DND-41 (cell line): ENCODE measurements around the gene LARP1.
"Not testable (repeated sequence)": the region's sequence is repeated elsewhere in the genome, so short reads cannot be mapped to it uniquely, and the experiment has no call there.

Experiments
- ATAC-seq: fragments of 200-7000 bp; cut with Tn5 transposase; 3 replicates; pipeline ENCODE4 v1.9.1; 2021; ENCODE audit warnings: low read depth; ENCODE audit not compliant: insufficient read depth
- DNase-seq: peaks from one replicate; pipeline ENCODE4 v3.0.0-alpha.2; 2020
- H2AFZ ChIP-seq: 2 replicates; pipeline ENCODE4 v1.6.0; 2012; ENCODE audit warnings: low read depth, low read length
- H3K27ac ChIP-seq: 2 replicates; pipeline ENCODE4 v1.5.1; 2012; ENCODE audit warnings: low read length, inconsistent platforms
- H3K27me3 ChIP-seq: fragments of 200-600 bp; sonication (generic); 2 replicates; pipeline ENCODE4 v1.6.0; 2012; ENCODE audit warnings: low read length, mild to moderate bottlenecking, inconsistent platforms; ENCODE audit not compliant: insufficient read depth, poor library complexity
- H3K36me3 ChIP-seq: 2 replicates; pipeline ENCODE4 v1.5.1; 2012; ENCODE audit warnings: low read length, inconsistent platforms; ENCODE audit not compliant: insufficient read depth
- H3K4me1 ChIP-seq: 2 replicates; pipeline ENCODE4 v1.5.1; 2012; ENCODE audit warnings: mild to moderate bottlenecking, low read length; ENCODE audit not compliant: insufficient read depth
- H3K4me2 ChIP-seq: 2 replicates; pipeline ENCODE4 v1.6.0; 2012; ENCODE audit warnings: mild to moderate bottlenecking, moderate library complexity, low read length, inconsistent platforms; ENCODE audit not compliant: insufficient read depth
- H3K4me3 ChIP-seq, 2 experiments: fragments of 200-600 bp in 1 of 2; shearing (Covaris generic) in 1 of 2; 2 replicates each; pipeline ENCODE4 v1.5.1; 2012 to 2016; ENCODE audit warnings: inconsistent platforms in 2 of 2, low read length in 2 of 2, mild to moderate bottlenecking in 2 of 2, low read depth in 1 of 2, moderate library complexity in 1 of 2
- H3K79me2 ChIP-seq: 2 replicates; pipeline ENCODE4 v1.6.0; 2012; ENCODE audit warnings: low read length, inconsistent platforms; ENCODE audit not compliant: insufficient read depth
- H3K9ac ChIP-seq: 2 replicates; pipeline ENCODE4 v1.6.0; 2012; ENCODE audit warnings: low read depth, mild to moderate bottlenecking, inconsistent platforms, low read length, moderate library complexity
- H3K9me3 ChIP-seq: 2 replicates; pipeline ENCODE4 v1.5.1; 2012; ENCODE audit warnings: low read length, moderate library complexity, mild to moderate bottlenecking, inconsistent platforms; ENCODE audit not compliant: insufficient read depth, severe bottlenecking
- H4K20me1 ChIP-seq: 2 replicates; pipeline ENCODE4 v1.6.0; 2012; ENCODE audit warnings: low read length; ENCODE audit not compliant: insufficient read depth
- EZH2 ChIP-seq: IDR thresholded peaks from 3 replicates; pipeline ENCODE4 v1.6.1; 2012; ENCODE audit warnings: borderline replicate concordance, low read depth, mild to moderate bottlenecking, moderate library complexity, low read length, inconsistent platforms; ENCODE audit not compliant: severe bottlenecking
- TF ChIP-seq, protein P1 (sequence below): IDR thresholded peaks from 2 replicates; pipeline ENCODE4 v1.5.1; 2012; ENCODE audit warnings: borderline replicate concordance, low read length, moderate library complexity, mild to moderate bottlenecking; ENCODE audit not compliant: poor library complexity, severe bottlenecking; ENCODE audit errors: extremely low read depth

Gene LARP1

DNA sequence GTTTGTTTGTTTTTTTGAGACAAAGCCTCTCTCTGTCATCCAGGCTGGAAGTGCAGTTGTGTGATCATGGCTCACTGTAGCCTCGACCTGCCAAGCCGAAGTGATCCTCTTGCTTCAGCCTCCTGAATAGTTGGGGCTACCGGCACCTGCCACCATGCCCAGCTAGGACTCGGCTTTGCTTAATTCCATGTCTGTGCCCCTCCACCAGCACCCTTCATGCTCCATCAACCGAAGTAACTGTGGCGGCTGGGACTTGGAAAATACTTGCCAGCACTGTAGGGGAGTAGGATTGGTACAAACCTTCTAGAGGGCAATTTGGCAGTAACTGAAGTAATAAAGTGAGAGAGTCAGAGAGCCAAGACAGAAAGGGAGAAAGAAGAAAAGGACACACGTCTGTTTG, 76.3 kb downstream of the LARP1 start:
- Histone ChIP-seq H2AFZ (no peak overlapping the region), H3K79me2 (no peaks in the 10 kb centered on the region), H3K9ac (no peak overlapping the region), H3K9me3 (no peaks in the 10 kb centered on the region), H3K4me2 (no peak overlapping the region), H3K27me3 (no peaks in the 10 kb centered on the region), H3K4me3 (no peak overlapping the region), H3K36me3 (peaks cover 24% of the 10 kb centered on the region), H3K4me1 (no peaks in the 10 kb centered on the region), H4K20me1 (peaks cover 2% of the 10 kb centered on the region; the same call in 1 of the 2 replicates), H3K27ac (no peak overlapping the region)
- DNase-seq (no peak), ATAC-seq (no peak)
- TF ChIP-seq, protein P1, sequence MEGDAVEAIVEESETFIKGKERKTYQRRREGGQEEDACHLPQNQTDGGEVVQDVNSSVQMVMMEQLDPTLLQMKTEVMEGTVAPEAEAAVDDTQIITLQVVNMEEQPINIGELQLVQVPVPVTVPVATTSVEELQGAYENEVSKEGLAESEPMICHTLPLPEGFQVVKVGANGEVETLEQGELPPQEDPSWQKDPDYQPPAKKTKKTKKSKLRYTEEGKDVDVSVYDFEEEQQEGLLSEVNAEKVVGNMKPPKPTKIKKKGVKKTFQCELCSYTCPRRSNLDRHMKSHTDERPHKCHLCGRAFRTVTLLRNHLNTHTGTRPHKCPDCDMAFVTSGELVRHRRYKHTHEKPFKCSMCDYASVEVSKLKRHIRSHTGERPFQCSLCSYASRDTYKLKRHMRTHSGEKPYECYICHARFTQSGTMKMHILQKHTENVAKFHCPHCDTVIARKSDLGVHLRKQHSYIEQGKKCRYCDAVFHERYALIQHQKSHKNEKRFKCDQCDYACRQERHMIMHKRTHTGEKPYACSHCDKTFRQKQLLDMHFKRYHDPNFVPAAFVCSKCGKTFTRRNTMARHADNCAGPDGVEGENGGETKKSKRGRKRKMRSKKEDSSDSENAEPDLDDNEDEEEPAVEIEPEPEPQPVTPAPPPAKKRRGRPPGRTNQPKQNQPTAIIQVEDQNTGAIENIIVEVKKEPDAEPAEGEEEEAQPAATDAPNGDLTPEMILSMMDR, result no peak
- no peak for TF ChIP-seq EZH2

GRCh38 chr5:154832804-154833203, 77.6 kb downstream of the LARP1 start:
- not testable (repeated sequence) for H3K4me2 ChIP-seq, H4K20me1 ChIP-seq, H3K4me1 ChIP-seq, H3K9ac ChIP-seq, H3K4me3 ChIP-seq, H2AFZ ChIP-seq, H3K79me2 ChIP-seq, H3K27me3 ChIP-seq, ATAC-seq, H3K9me3 ChIP-seq, H3K27ac ChIP-seq, DNase-seq
- peaks cover 24% of the 10 kb centered on the region for H3K36me3 ChIP-seq

DNA sequence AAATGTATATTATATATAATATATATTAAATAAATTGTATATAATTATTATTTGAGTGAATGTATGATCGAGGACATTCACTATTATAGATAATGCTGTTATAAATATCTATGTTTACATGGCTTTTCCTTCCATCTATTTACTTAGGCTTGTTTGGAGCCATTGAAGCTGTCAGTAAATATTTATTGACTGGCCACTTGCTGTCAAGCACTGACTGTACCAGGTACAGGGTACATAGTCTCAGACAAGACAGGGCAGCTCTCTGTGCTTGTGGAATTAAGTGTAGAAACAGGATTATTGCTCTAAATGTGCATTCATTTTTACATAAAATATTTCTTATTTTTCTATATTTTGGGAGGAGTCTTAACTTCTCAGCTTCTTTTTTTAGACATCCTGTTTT, 78.9 kb downstream of the LARP1 start:
- no peak overlapping the region for H3K4me3 ChIP-seq
- H3K27ac ChIP-seq, result no peak overlapping the region
- ATAC-seq, result no peak
- TF ChIP-seq, protein P1, result no peak
- no peak for TF ChIP-seq EZH2
- no peaks in the 10 kb centered on the region for H3K4me1 ChIP-seq
- no peak overlapping the region for H2AFZ ChIP-seq
- H3K9ac ChIP-seq, result no peak overlapping the region
- H3K9me3 ChIP-seq, result no peaks in the 10 kb centered on the region
- H3K79me2 ChIP-seq, result no peaks in the 10 kb centered on the region
- DNase-seq, result no peak
- no peak overlapping the region for H3K4me2 ChIP-seq
- peaks cover 24% of the 10 kb centered on the region for H3K36me3 ChIP-seq
- no peaks in the 10 kb centered on the region for H3K27me3 ChIP-seq
- peaks cover 2% of the 10 kb centered on the region; the same call in 1 of the 2 replicates for H4K20me1 ChIP-seq

DNA sequence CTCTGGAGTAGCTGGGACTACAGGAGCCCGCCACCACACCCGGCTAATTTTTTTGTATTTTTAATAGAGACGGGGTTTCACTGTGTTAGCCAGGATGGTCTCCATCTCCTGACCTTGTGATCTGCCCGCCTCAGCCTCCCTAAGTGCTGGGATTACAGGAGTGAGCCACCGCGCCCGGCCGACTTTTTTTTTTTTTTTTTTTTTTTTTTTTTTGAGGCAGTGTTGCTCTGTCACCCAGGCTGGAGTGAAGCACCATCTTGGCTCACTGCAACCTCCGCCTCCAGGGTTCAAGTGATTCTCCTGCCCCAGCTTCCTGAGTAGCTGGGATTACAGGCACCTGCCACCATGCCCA, 80.5 kb downstream of the LARP1 start:
- H3K4me1 ChIP-seq, H2AFZ ChIP-seq, H3K9me3 ChIP-seq, DNase-seq, H4K20me1 ChIP-seq, H3K27me3 ChIP-seq, H3K27ac ChIP-seq, H3K79me2 ChIP-seq, H3K9ac ChIP-seq, ATAC-seq, H3K4me3 ChIP-seq, H3K36me3 ChIP-seq, H3K4me2 ChIP-seq: not testable (repeated sequence)

DNA sequence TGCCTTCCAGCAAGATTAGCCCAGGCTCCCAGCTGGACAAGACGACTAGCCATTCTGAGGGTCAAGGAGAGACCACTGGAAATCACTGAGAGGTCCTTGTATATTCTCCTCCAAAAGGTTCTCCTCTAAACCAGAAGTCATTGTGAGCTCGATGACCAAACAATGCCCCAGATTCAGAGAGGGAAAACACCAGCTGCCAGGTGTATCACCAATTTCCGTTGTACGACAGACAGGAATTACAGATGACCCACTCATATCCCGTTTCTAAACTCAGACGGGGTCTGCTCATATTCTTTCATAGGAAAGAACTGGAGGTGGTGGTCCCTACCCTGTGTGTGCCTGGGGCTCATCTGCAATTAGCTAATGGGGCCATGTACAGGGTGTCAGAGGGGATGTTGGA, 81.0 kb downstream of the LARP1 start:
- H3K4me2 ChIP-seq, result no peak overlapping the region
- no peak overlapping the region for H3K27ac ChIP-seq
- no peaks in the 10 kb centered on the region for H4K20me1 ChIP-seq
- H3K4me3 ChIP-seq, result no peak overlapping the region
- no peaks in the 10 kb centered on the region for H3K79me2 ChIP-seq
- H3K27me3 ChIP-seq, result no peaks in the 10 kb centered on the region
- ATAC-seq (no peak), DNase-seq (no peak)
- H3K9ac ChIP-seq, result no peak overlapping the region
- H3K4me1 ChIP-seq, result no peaks in the 10 kb centered on the region
- H2AFZ ChIP-seq, result no peak overlapping the region
- no peak for TF ChIP-seq EZH2
- TF ChIP-seq, protein P1, result no peak
- H3K36me3 ChIP-seq, result peaks cover 4% of the 10 kb centered on the region
- H3K9me3 ChIP-seq, result no peaks in the 10 kb centered on the region
